ENCODE measurements around the gene RGS7. TPM values are rescaled to one million over a fixed set of nuclear protein-coding genes. Genes with fewer than 3 reads are reported as not detected.

The RGS7 gene
- total and polyA plus RNA-seq, 2 experiments from 2014 or later = 0.22 to 0.73 TPM

DNA sequence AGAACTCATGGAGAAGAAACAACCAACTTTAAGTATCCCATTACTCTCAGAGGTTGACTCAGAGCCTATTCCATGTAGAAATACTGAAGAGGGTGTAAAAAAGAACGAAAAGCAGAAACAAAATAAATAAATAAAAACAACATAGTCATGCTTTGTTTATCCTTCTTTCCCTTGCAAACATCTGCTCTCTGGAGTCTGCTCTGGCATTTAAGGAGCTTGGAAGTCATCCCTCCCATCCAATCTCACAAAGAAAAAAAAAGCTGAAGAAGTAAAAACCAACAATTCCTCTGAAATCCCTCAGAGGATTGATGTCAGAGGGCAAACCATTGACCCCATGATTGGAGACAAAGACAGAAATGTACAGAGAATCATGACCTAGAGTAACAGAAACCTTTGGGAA is 442.5 kb downstream of the RGS7 start:
- Histone ChIP-seq H3K79me2 (no peaks in the 10 kb centered on the region), H3K27me3 (no peaks in the 10 kb centered on the region), H3K9me3 (ENCODE audit: low read depth) (no peaks in the 10 kb centered on the region), H3K4me3 (no peak overlapping the region), H3K27ac (no peak overlapping the region), H3K4me1 (ENCODE audit: insufficient read depth) (no peaks in the 10 kb centered on the region), H3K36me3 (replicated peaks; ENCODE audit: insufficient read depth, low read depth) (no peaks in the 10 kb centered on the region), H2AFZ (no peak overlapping the region), H4K20me1 (ENCODE audit: insufficient read depth, poor library complexity, severe bottlenecking) (no peaks in the 10 kb centered on the region), H3K9me2 (replicated peaks; ENCODE audit: insufficient read depth) (no peaks in the 10 kb centered on the region), H3K4me2 (no peak overlapping the region)
- DNase-seq (ENCODE audit: low spot score) = no peak
- 73% methylated on average over 1 of the region's 1 CpG for WGBS (ENCODE audit: low lambda C conversion rate, missing lambda C conversion rate)
- TF ChIP-seq EZH2 (IDR thresholded peaks at IDR 0.05; ENCODE audit: borderline replicate concordance) = no peak
- TF ChIP-seq, protein P1, sequence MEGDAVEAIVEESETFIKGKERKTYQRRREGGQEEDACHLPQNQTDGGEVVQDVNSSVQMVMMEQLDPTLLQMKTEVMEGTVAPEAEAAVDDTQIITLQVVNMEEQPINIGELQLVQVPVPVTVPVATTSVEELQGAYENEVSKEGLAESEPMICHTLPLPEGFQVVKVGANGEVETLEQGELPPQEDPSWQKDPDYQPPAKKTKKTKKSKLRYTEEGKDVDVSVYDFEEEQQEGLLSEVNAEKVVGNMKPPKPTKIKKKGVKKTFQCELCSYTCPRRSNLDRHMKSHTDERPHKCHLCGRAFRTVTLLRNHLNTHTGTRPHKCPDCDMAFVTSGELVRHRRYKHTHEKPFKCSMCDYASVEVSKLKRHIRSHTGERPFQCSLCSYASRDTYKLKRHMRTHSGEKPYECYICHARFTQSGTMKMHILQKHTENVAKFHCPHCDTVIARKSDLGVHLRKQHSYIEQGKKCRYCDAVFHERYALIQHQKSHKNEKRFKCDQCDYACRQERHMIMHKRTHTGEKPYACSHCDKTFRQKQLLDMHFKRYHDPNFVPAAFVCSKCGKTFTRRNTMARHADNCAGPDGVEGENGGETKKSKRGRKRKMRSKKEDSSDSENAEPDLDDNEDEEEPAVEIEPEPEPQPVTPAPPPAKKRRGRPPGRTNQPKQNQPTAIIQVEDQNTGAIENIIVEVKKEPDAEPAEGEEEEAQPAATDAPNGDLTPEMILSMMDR (IDR thresholded peaks at IDR 0.05; ENCODE audit: poor library complexity) = no peak
- TF ChIP-seq EZH2phosphoT487 (IDR thresholded peaks at IDR 0.05; ENCODE audit: low read depth, severe bottlenecking, unreplicated experiment) = no peak

DNA sequence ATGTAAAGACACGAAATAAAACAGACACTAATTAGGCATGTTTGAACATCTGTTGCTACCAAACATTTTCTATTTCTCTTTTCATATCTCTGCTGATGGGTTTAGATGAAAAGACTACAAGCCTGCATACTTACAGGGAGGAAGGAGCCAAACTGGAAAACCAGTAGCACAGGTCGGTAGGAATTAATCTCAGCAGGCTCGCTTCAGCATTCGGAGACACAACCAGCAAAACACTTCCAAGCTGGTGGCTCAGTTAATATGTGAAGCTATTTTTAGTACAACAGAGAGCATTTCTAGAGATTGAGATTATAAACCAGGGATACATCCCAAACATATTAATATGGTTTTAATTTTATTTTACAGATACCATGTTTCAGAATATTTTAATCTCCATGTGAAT is 444.2 kb downstream of the RGS7 start:
- H3K4me2 ChIP-seq = no peak overlapping the region
- H3K79me2 ChIP-seq = no peaks in the 10 kb centered on the region
- no peaks in the 10 kb centered on the region for H3K4me1 ChIP-seq (ENCODE audit: insufficient read depth)
- H3K27ac ChIP-seq = no peak overlapping the region
- TF ChIP-seq EZH2 (IDR thresholded peaks at IDR 0.05; ENCODE audit: borderline replicate concordance) = no peak
- no peak for TF ChIP-seq EZH2phosphoT487 (IDR thresholded peaks at IDR 0.05; ENCODE audit: low read depth, severe bottlenecking, unreplicated experiment)
- TF ChIP-seq, protein P1 (IDR thresholded peaks at IDR 0.05; ENCODE audit: poor library complexity) = no peak
- no peaks in the 10 kb centered on the region for H3K9me2 ChIP-seq (replicated peaks; ENCODE audit: insufficient read depth)
- no peaks in the 10 kb centered on the region for H3K27me3 ChIP-seq
- H2AFZ ChIP-seq = no peak overlapping the region
- no peaks in the 10 kb centered on the region for H3K36me3 ChIP-seq (replicated peaks; ENCODE audit: insufficient read depth, low read depth)
- no peak for DNase-seq (ENCODE audit: low spot score)
- WGBS (ENCODE audit: low lambda C conversion rate, missing lambda C conversion rate) = 65% methylated on average over 4 of the region's 4 CpGs
- H4K20me1 ChIP-seq (ENCODE audit: insufficient read depth, poor library complexity, severe bottlenecking) = no peaks in the 10 kb centered on the region
- H3K9me3 ChIP-seq (ENCODE audit: low read depth) = no peaks in the 10 kb centered on the region
- no peak overlapping the region for H3K4me3 ChIP-seq

DNA sequence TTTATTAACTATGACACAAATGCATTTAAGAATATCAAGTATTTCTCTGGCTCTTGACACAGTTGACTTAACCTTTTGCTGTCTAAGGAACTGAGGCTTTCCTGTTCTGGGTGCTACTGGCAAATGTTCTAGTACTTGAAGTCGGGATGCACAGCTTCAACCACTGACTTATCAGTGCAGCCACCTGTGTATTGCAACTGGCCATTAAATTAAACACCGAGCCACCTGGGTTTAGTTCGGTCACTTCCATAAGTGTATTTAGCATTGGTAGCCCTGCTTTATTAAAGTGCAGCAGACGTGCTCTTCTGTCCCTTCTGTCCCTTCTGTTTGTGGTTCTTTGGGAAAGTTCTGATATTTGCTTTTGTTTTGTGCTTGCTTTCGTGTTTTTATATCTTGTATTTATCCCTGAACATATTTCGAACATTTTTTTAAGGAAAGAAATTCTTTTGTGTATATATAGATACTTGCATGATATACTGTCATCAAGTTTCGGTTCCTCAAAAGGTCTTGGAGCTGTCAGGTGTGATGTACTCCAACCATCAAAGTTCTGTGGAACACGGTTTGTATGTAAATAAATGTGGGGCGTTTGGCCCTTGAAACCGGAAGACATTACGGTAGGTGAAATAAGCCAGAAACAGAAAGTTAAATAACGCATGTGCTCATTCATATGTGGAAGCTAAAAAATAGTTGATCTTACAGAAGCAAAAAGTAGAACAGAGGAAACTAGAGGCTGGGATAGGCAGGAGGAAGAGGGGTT is 447.1 kb downstream of the RGS7 start:
- Histone ChIP-seq H3K9me3 (ENCODE audit: low read depth) (no peaks in the 10 kb centered on the region), H3K4me2 (no peak overlapping the region), H3K27me3 (no peaks in the 10 kb centered on the region), H3K79me2 (no peaks in the 10 kb centered on the region), H3K36me3 (replicated peaks; ENCODE audit: insufficient read depth, low read depth) (no peaks in the 10 kb centered on the region), H3K27ac (no peak overlapping the region), H3K4me1 (ENCODE audit: insufficient read depth) (no peaks in the 10 kb centered on the region), H4K20me1 (ENCODE audit: insufficient read depth, poor library complexity, severe bottlenecking) (no peaks in the 10 kb centered on the region), H2AFZ (no peak overlapping the region), H3K4me3 (no peak overlapping the region), H3K9me2 (replicated peaks; ENCODE audit: insufficient read depth) (no peaks in the 10 kb centered on the region)
- DNase-seq (ENCODE audit: low spot score) = no peak
- WGBS (ENCODE audit: low lambda C conversion rate, missing lambda C conversion rate) = 87% methylated on average over 12 of the region's 12 CpGs
- TF ChIP-seq, protein P1 (IDR thresholded peaks at IDR 0.05; ENCODE audit: poor library complexity) = no peak
- TF ChIP-seq EZH2 (IDR thresholded peaks at IDR 0.05; ENCODE audit: borderline replicate concordance) = no peak
- no peak for TF ChIP-seq EZH2phosphoT487 (IDR thresholded peaks at IDR 0.05; ENCODE audit: low read depth, severe bottlenecking, unreplicated experiment)

Measured in hepatocyte (in vitro differentiated cells).